ENCODE data around the gene AKT2. TPM values are rescaled to one million over a fixed set of nuclear protein-coding genes. Genes with fewer than 3 reads are reported as not detected.

The AKT2 gene
- total and polyA plus RNA-seq, 10 of the 15 experiments (the other 5 are each of a cell fraction or from before 2014, with no cell fraction given), result 1.0 to 185 (median 71.5) TPM

DNA sequence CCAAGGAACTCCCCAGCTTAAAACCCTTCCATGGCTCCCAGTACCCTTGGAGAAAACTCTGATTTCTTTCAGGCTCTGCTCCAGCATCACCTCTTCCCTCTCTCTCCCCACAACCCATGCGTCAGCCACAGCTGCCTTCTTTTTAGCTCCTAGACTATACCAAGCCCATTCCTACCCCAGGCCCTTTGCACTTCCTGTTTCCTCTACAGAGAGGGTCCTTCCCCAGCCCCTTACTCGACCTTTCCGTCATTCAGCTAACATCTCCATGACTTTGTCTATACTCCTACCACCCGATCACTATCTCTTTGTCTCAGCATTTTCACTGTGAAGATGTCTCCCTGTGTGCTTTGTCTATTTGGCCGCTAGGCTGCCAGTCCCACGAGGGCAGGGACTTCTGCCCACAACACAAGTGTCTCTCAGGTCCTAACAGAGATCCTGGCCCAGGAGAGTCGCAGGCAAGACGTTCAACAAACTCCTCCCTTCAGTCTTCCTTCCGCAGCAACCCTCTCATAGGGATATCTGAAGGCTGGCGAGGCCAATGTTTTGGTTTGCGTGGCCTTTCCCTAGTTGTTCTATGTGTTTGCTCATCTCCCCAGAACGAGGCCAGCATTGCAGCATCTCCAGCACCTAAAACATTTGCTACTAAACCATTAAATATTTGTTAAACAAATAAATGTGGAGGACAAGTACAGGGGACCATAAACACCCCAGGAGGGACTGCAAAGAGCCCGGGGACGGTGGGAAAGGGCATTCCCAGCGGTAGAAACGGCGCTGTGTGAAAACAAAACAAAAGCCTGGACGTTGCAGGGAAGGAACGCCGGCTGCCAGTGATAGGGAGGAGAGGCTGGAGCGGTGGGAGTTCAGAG, 59.5 kb downstream of the AKT2 start:
- peak overlapping the region; percentile 60 for H3K4me2 ChIP-seq (ENCODE audit: control insufficient read depth, insufficient read depth)
- no peaks in the 10 kb centered on the region for H3K4me1 ChIP-seq (ENCODE audit: control insufficient read depth, insufficient read depth, low read length)
- DNase-seq (ENCODE audit: low read depth, low spot score) (no peak), ATAC-seq (peak; percentile 55), FAIRE-seq (peak; percentile 13)
- ChIA-PET CTCF (interaction anchor here (0.6 to 1.2 kb wide), 3 partner anchors 11 to 131 kb away, joined by 3 read pairs; no protein-coding TSS in a partner anchor), RAD21 (ENCODE audit: unreplicated experiment) (no interaction called here), POLR2A (no interaction called here), SMC1A (ENCODE audit: uncharacterized antibody, unreplicated experiment) (no interaction called here)
- H3K27me3 ChIP-seq (replicated peaks in 1 of 2; ENCODE audit: control insufficient read depth in 2 of 2, insufficient read depth in 2 of 2, low read length in 1 of 2), result peaks cover 1 to 12% of the 10 kb centered on the region in 2 experiments; a peak in 3 of 4 replicates
- H3K9me3 ChIP-seq (replicated peaks; ENCODE audit: control insufficient read depth, insufficient read depth, low read length), result peaks cover 4% of the 10 kb centered on the region; the same call in 1 of the 3 replicates
- intact Hi-C loops (cut with micrococcal nuclease; ENCODE audit: unreplicated experiment) (no loop called here), in situ Hi-C loops (cut with MboI) (no loop called here)
- no peaks in the 10 kb centered on the region for H4K20me1 ChIP-seq (ENCODE audit: control insufficient read depth, insufficient read depth)
- no TSS peak for BruUV-seq (replicated peaks)
- H3K36me3 ChIP-seq (ENCODE audit: control insufficient read depth in 2 of 2, insufficient read depth in 2 of 2, low read length in 1 of 2), result no peaks in the 10 kb centered on the region
- no peak overlapping the region; the same call in 1 of the 2 replicates for H3K9ac ChIP-seq (ENCODE audit: control insufficient read depth, insufficient read depth, low read length)
- H3K27ac ChIP-seq (ENCODE audit: control insufficient read depth, insufficient read depth), result no peak overlapping the region
- WGBS (ENCODE audit: insufficient coverage, insufficient replicate concordance, low lambda C conversion rate, missing lambda C conversion rate), result 24% methylated on average over 18 of the region's 21 CpGs
- peak overlapping the region; percentile 39 for H2AFZ ChIP-seq (ENCODE audit: control insufficient read depth, low read depth, low read length)
- H3K4me3 ChIP-seq, result peak overlapping the region; percentile 44; the same call in 1 of the 2 replicates
- no peaks in the 10 kb centered on the region for H3K79me2 ChIP-seq (ENCODE audit: control insufficient read depth, insufficient read depth, low read length)
- no peak for TF ChIP-seq SIX5 (IDR thresholded peaks at IDR 0.05; ENCODE audit: low read depth, low read length, severe bottlenecking)
- no peak for TF ChIP-seq NFIC (IDR thresholded peaks at IDR 0.05; ENCODE audit: low read depth, low read length)
- TF ChIP-seq, protein P1, sequence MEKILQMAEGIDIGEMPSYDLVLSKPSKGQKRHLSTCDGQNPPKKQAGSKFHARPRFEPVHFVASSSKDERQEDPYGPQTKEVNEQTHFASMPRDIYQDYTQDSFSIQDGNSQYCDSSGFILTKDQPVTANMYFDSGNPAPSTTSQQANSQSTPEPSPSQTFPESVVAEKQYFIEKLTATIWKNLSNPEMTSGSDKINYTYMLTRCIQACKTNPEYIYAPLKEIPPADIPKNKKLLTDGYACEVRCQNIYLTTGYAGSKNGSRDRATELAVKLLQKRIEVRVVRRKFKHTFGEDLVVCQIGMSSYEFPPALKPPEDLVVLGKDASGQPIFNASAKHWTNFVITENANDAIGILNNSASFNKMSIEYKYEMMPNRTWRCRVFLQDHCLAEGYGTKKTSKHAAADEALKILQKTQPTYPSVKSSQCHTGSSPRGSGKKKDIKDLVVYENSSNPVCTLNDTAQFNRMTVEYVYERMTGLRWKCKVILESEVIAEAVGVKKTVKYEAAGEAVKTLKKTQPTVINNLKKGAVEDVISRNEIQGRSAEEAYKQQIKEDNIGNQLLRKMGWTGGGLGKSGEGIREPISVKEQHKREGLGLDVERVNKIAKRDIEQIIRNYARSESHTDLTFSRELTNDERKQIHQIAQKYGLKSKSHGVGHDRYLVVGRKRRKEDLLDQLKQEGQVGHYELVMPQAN (conservative IDR thresholded peaks at IDR 0.05), result no peak
- no peak for TF ChIP-seq HCFC1 (IDR thresholded peaks at IDR 0.05; ENCODE audit: low read length)
- TF ChIP-seq YBX1 (IDR thresholded peaks at IDR 0.05), result no peak
- no peak for TF ChIP-seq CHD4 (IDR thresholded peaks at IDR 0.05)
- TF ChIP-seq, protein P2, sequence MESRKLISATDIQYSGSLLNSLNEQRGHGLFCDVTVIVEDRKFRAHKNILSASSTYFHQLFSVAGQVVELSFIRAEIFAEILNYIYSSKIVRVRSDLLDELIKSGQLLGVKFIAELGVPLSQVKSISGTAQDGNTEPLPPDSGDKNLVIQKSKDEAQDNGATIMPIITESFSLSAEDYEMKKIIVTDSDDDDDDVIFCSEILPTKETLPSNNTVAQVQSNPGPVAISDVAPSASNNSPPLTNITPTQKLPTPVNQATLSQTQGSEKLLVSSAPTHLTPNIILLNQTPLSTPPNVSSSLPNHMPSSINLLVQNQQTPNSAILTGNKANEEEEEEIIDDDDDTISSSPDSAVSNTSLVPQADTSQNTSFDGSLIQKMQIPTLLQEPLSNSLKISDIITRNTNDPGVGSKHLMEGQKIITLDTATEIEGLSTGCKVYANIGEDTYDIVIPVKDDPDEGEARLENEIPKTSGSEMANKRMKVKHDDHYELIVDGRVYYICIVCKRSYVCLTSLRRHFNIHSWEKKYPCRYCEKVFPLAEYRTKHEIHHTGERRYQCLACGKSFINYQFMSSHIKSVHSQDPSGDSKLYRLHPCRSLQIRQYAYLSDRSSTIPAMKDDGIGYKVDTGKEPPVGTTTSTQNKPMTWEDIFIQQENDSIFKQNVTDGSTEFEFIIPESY (IDR thresholded peaks at IDR 0.05), result no peak
- TF ChIP-seq, protein P3, sequence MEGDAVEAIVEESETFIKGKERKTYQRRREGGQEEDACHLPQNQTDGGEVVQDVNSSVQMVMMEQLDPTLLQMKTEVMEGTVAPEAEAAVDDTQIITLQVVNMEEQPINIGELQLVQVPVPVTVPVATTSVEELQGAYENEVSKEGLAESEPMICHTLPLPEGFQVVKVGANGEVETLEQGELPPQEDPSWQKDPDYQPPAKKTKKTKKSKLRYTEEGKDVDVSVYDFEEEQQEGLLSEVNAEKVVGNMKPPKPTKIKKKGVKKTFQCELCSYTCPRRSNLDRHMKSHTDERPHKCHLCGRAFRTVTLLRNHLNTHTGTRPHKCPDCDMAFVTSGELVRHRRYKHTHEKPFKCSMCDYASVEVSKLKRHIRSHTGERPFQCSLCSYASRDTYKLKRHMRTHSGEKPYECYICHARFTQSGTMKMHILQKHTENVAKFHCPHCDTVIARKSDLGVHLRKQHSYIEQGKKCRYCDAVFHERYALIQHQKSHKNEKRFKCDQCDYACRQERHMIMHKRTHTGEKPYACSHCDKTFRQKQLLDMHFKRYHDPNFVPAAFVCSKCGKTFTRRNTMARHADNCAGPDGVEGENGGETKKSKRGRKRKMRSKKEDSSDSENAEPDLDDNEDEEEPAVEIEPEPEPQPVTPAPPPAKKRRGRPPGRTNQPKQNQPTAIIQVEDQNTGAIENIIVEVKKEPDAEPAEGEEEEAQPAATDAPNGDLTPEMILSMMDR (IDR thresholded peaks at IDR 0.05 in 2 of 3, conservative IDR thresholded peaks at IDR 0.05 in 1 of 3; ENCODE audit: control insufficient read depth in 2 of 3, extremely low read depth in 1 of 3, insufficient read depth in 1 of 3, low read depth in 3 of 3, low read length in 3 of 3), result peak in 2 of 3 experiments; percentile 22 to 27; a peak in 1 of 6 replicates

Measured in GM12878 (cell line).